Coronary artery (tissue), 2 donors: Measurements from ENCODE around the gene FES.

Experiments used
- DNase-seq: peaks from one replicate; pipeline ENCODE4 v3.0.0-alpha.2; 2017; ENCODE audit warnings: low spot score
- H3K27ac ChIP-seq, 2 donors: fragments of 200-600 bp; sonication (generic); one replicate each; pipeline ENCODE4 v1.5.1; 2016 to 2019
- H3K4me3 ChIP-seq: fragments of 200-600 bp; sonication (generic); 2 replicates; pipeline ENCODE4 v1.5.1; 2016; ENCODE audit warnings: mild to moderate bottlenecking, moderate library complexity
- CTCF ChIP-seq: fragments of 200-600 bp; sonication (generic); IDR thresholded peaks from one replicate; pipeline ENCODE4 v1.5.1; 2019; ENCODE audit warnings: antibody characterized with exemption

Gene FES

GRCh38 chr15:90876046-90876445 is 8.3 kb upstream of the FES start:
- DNase-seq = no peak
- no peak overlapping the region for H3K4me3 ChIP-seq
- H3K27ac ChIP-seq = no peak overlapping the region
- TF ChIP-seq CTCF = no peak

GRCh38 chr15:90876512-90877170 is 7.7 kb upstream of the FES start:
- DNase-seq = no peak
- TF ChIP-seq CTCF = no peak
- H3K4me3 ChIP-seq = no peak overlapping the region
- H3K27ac ChIP-seq = no peak overlapping the region

- H3K27ac ChIP-seq = no peak overlapping the region
- no peak for DNase-seq
- H3K4me3 ChIP-seq = no peak overlapping the region
- no peak for TF ChIP-seq CTCF
Measured at GRCh38 chr15:90877315-90877714, 7.0 kb upstream of the FES start.

GRCh38 chr15:90877996-90878395 is 6.3 kb upstream of the FES start:
- TF ChIP-seq CTCF = no peak
- no peak for DNase-seq
- Histone ChIP-seq H3K27ac (no peak overlapping the region), H3K4me3 (no peak overlapping the region)

GRCh38 chr15:90878660-90879059 is 5.6 kb upstream of the FES start:
- TF ChIP-seq CTCF = no peak
- no peak for DNase-seq
- no peak overlapping the region for H3K27ac ChIP-seq
- no peak overlapping the region for H3K4me3 ChIP-seq

- no peak for DNase-seq
- H3K27ac ChIP-seq = no peak overlapping the region
- H3K4me3 ChIP-seq = no peak overlapping the region
- TF ChIP-seq CTCF = no peak
Measured at GRCh38 chr15:90879730-90880366, 4.5 kb upstream of the FES start.
